NCI-H1436 (cell line): ENCODE data around the gene SETDB2.

ENCODE experiments used
- DNase-seq: peaks from one replicate; lab custom pipeline; 2025; lab: John Stamatoyannopoulos, UW

SETDB2 gene

DNA sequence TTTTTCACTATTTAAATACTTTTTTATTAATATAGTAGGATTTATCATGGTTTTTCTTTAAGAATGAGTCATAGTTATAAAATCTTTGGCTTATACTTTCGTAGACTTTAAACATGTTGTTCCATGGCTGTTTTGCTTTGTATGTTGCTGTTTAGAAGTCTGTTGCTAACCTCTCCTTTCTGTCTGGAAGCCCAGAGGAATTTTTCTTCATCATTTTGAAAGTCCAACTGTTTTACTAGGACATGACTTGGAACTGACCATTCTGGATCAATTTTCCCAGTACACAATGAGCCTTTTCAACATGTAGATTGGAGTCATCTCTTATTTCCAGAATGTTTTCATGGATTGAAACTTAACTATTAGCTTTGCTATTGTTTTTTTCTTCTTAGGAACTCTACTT lies 8.1 kb upstream of the SETDB2 start:
- no peak for DNase-seq

DNA sequence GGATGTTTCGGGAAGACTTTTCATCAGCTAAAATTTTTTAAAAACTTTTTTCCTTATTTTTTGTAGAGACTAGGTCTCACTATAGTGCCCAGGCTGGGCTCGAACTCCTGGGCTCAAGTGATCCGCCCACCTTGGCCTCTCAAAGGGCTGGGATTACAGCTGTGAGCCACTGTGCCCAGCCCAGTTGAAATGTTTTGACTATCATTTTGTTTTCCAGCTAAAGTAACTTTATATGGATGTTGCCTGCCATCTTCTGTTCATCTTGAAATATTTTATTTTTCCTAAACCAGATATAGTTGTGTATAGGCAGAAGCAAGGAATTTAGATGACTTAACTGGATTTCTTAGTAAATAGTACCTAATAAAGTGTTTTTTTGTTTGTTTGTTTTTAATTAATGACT lies 7.2 kb upstream of the SETDB2 start:
- no peak for DNase-seq

DNA sequence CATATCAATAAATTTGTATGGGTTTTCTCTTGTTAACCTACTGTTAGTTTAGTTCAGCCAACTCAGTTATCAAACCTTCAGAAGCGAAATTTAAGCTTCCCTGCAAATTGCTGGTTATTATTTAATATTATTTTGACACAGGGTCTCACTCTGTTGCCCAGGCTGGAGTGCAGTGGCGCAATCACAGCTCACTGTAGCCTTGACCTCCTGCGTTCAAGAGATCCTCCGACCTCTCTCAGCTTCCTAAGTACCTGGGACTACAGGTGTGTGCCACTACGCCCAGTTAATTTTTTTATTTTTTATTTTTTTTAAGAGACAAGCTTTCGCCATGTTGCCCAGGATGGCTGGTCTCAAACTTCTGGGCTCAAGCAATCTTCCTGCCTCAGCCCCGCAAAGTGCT lies 6.4 kb upstream of the SETDB2 start:
- no peak for DNase-seq

DNA sequence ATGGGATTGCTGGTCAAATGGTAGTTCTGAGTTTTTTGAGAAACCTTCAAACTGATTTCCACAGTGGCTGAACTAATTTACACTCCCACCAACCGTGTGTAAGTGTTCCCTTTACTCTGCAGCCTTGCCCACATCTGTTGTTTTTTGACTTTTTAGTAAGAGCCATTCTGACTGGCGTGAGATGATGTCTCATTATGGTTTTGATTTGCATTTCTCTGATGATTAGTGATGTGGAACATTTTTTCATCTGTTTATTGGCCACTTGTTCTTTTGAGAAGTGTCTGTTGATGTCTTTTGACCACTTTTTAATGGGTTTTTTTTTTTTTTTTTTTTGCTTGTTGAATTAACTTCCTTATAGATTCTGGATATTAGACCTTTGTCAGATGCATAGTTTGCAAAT lies 4.5 kb upstream of the SETDB2 start:
- DNase-seq = no peak

DNA sequence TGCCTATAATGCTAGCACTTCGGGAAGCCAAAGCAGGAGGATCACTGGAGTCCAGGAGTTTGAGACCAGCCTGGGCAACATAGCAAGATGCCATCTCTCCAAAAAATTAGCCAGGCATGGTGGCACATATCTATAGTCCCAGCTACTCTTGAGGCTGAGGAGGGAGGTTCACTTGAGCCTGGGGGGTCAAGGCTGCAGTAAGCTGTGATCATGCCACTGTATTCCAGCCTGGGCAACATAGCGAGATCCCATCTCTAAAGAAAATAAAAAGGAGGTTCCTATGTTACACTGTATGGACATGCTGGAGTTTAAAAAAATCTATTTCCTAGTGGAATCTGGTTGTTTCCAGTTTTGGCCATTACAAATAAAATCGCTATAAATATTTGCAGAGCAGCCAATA lies 2.8 kb upstream of the SETDB2 start:
- DNase-seq = no peak

DNA sequence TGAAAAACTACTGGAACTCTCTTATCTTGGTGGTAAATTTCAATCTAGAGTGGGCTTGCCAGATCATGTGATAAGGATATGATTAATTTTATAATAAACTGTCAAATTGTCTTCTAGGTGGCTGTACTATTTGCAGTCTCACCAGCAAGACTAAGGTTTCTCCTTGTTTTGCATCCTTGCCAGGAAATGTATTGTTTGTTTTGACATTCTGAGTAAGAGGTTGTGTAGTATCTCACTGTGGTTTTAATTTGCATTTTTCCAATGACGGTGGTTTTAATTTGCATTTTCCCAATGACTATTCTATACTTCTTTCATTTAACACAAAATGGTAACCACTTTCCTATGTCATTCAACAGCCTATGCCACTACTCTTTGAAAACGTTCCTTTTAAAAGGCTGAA lies 2.2 kb upstream of the SETDB2 start:
- DNase-seq = no peak

DNA sequence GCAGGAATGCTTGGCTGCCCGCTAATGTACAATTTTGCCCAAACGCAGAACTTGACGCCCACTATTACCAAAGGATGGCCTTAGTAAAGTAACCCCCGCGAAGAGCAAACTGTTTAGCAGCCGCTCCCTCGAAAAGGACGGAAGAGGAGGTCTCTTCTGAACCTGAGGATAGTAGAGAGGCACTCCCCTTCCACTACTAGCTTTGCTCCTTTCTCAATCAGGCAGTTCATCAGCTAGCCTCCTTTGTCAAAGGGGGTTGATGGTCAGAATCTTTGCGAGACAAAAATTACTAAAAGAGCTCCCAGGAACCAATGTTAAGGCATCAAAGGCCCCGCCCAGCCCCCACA lies 744 bp upstream of the SETDB2 start:
- DNase-seq = no peak

DNA sequence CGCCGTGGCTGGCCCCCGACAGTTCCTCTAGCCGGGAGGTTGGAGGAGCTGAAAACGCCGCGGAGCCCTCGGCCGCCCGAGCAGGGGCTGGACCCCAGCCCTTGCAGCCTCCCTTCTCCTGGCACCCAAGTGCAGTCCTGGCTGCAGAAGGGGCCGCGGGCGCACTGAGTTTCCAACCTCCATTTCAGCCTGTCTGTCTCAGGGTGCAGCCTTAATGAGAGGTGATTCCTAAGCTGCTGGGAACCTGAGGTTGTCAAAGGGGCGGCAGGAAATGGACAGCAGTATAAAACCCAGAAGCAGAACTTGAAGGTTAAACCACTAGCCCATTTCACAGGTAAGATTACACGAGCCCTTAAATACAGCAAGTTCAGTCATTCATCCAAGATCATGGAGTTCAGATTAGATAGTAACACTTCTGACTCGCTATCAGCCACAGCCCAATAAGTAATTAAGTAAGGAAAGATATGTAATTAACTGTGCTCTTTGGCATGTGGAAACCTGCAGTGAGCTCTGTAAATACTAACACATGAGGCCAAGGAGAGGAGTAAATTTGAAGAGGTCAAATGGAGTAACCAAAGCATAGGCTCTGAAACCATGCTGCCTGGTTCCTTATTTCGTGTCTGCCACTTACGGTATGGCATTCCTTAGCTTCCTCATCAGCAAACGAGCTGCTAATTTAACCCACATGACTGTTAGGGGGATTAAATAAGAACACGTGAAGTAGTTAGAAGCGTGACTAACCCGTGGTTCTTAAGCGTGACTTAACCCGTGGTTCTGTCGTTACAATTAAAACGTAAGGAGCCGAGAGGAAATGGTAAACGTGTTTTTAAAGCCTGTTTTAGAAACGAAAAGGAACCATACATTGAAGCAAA lies 686 bp downstream of the SETDB2 start:
- no peak for DNase-seq

DNA sequence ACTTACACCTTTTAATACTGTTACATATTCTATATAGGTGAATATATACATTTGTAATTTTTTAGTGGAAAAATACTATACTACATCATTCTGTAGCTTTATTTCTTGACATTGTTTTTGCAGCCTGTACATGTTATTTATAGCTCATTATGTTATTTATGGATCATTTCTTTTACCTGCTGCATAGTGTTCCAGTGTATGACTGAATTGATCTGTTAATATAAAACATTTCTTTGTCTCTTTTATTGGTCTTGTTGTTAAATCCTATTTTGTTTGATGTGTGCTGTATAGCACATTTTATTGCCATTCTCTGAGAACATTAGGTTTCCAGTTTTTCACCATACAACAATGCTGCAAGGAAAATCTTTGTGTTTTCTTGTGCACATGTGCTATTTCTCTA lies 2.4 kb downstream of the SETDB2 start:
- no peak for DNase-seq

DNA sequence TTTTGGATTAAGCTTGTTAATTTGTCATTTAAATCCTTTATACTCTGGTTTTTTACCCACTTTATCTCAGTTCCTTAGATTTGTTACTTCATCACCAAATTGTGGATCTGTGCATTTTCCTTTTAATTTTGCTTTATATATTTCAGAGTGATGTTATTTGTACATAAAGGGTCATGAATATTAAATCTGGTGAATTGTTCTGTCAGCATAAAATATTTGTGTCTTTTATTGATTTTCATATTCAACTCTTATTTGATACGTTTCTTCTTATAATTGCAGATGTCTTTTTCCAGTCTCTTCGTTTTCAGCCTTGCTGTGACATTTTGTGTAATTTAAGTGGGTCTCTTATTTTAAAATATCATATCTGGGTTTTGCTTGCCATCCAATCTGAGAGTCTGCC lies 4.7 kb downstream of the SETDB2 start:
- DNase-seq = no peak

DNA sequence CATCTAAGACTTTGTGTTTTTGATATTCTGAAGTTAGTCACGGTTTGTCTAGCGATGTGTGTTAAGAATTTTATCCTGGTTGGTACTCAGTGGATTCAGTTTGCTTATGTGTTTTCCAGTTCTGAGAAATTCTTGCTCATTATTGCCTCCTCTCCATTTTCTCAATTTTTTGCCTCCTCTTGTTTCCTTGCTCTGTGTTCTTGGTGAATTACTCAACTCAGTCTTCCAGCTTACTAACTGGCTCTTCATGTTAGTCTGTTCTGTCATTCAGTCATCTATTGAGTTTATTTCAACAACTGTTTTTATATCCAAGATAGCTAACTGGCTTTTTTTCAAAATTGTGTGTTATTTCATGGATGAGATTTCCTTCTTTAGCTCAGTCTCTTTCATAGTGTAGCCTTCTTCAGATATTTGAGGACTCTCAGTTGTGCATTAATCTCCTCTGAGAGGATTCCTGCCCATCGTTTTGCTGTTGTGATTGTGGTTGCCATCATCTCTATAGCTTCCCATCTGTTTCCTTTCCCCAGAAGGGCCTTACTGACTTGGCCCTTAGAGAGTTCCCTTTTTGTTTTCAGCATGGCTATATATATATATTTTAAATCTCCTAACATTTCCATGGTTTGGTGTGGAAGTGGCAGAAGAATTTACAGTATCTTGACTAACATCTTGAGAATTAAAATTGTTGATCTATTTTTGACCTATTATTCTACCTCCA lies 6.2 kb downstream of the SETDB2 start:
- DNase-seq = no peak

DNA sequence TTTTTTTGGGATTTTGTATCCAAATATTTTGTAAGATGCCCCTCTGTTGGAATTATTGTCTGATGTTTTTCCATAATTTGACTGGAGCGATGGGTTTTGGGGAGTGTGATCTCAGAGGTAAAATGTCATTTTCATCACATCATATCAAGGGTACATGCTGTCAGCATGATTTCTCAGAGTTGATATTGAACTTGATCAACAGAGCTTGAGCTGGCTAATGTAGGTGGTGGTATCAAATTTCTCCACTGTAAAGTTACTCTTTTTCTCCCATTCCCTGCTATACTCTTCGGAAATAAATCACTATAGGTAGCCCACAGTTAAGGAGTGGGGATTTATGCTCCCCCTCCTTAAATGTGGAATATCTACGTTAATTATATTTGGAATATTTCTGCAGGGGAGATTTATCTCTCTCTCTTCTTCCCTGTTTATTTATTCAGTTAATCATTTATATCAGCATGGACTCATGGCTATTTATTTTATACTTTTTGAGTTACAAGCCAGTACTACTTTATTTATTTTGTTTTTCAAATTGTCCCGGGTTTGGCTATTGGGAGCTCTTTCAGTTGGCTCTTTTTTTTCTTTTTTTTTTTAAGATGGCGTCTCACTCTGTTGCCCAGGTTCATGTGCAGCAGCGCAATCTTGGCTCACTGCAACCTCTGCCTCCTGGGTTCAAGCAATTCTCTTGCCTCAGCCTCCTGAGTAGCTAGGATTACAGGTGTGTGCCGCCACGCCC lies 8.8 kb downstream of the SETDB2 start:
- DNase-seq = no peak

DNA sequence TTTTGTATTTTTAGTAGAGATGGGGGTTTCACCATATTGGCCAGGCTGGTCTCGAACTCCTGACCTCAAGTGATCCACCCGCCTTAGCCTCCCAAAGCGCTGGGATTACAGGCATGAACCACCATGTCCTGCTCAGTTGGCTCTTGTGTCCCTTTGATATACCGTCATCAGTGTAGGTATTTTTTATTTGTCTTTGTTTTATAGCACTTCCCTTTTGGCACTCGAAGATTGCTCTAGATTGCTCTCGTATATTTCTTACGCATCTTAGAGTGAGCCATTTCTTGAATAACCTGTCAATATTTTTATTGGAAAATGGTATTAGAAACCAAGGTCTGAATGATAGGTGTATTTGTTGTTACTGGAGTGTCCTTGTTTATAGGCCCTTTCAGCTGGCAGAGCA lies 9.4 kb downstream of the SETDB2 start:
- no peak for DNase-seq

DNA sequence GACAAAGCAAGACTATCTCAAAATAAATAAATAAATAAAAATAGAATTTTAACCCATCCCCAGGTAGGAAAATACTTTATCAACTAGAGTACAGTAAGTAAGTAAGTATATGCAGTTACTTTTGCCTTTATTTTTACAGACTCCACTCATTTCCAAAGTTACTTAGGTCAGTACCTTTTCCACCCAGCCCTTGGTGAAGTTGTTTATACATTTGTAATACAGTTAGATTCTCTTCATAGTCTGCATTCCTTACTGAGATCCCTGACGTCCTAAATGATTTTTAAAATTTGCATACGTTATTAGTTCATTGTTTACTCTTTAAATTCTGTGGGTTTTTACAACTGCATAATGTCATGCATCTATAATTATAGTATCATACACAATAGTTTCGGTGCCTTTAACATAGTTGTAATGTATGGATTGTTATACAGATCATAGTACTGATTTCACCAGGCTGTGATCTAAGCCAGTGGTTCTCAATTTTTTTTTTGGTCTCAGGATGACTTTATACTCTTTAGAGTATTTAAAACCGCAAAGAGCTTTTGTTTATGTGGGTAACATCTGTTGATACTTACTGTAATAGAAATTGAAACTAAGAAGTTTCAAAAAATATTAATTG lies 10.4 kb downstream of the SETDB2 start:
- DNase-seq = no peak

DNA sequence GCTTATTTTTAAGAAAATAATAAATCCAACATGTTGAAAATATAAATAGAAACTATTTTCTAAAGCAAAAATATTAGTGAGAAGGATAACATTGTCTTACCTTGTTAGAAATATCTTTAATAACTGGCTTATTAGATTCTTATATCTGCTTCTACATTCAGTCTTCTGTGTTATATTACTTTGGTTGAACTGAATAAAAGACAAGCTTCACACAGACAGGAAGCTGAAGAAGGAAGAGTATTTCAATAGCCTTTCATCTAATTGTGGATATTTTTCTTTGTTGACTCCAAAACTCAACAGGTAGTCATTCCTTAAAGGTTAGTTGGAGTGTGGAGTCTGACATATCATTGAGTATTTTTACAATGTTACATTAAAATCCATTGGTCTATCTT lies 10.9 kb downstream of the SETDB2 start:
- no peak for DNase-seq

DNA sequence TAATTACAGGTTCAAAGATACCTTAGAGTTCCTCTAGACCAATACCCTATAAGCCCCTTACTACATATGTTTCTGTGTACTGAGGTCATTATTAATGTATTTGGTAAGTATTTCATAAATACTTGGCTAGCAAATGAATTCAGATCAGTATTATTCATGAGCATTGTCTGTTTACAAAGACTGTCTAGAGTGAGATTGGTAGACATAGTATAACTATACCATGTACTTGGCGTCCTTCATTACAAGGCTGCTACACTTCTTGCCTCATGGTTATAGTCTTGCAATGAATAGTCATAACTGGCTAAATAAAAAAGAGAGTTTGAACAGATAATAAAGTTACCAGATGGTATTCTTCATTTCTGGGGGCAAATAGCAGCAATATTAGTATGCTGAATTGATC lies 12.1 kb downstream of the SETDB2 start:
- no peak for DNase-seq

DNA sequence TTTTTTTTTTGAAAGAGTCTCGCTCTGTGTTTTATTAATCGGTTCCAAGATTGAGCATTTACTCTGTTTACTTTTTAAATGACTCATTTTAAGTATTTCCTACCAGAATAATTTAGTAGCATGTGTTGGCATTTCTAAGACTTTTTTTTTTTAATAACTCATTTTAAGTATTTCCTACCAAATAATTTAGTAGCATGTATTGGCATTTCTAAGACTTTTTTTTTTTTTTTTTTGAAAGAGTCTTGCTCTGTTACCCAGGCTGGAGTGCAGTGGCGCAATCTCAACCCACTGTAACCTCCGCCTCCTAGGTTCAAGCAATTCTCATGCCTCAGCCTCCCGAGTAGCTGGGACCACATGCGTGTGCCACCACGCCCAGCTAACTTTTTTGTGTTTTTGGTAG lies 13.1 kb downstream of the SETDB2 start:
- no peak for DNase-seq

DNA sequence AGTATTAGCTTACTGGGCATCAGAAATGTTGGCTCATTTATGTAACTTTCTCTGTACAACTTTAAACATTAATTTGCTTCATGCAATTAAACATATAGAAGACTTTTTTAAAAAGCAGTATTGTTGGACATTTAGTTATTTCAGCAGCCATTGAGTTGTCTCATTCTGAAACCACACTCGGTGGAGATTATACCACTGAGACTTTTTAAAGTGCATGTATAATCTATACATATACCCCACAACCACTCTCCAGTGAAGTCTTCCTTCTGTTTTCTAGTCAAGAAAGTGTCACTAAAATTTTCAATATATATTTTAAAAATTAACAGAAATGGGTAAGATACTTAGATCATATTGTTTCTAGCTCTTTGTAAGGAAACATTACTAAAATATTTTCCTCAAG lies 15.5 kb downstream of the SETDB2 start:
- no peak for DNase-seq

DNA sequence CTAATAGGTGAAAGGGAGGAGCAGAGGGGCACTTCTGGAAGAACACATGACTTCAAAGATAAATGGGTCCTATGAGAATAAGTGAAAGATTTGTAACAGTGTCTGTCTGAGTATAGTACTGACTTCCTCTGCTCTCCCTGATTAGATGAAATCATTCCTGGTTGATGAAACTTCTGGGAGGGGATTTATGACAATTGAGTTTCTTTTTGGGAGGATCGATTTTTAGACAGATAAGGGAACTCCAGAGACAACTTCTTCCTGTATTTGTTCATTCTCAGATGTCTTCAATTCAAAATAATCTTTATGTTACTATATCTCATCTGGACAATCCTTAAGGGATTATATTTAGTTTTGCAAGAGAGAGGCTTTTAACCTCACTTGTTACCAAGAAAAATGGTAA lies 20.0 kb downstream of the SETDB2 start:
- DNase-seq = no peak

DNA sequence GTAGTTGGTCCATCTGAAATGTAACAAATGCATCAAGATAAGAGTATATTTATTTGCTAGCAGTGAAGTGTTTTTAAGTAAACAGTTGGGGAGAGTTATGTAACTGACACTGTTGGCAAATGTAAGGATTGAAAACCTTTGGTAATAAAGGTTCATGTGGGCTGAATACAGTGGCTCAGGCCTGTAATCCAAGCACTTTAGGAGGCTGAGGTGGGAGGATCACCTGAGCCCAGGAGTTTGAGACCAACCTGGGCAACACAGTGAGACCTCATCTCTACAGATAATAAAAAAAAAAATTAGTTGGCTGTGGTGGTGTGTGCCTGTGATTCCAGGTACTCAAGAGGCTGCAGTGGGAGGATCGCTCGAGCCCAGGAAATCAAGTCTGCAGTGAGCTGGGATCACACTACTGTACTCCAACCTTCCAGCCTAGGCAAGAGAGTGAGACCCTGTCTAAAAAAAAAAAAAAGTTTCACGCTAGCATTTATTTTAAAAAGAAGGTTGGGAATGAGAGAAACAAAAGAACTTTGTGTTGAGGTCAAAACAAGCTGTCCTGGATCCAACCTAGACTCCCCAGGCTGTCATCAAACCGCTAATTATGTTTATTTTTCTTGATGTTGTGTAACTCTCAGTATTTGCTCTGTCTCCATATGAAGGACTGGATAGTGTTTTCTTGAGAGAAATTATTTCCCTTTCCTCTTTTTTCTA lies 20.7 kb downstream of the SETDB2 start:
- no peak for DNase-seq

DNA sequence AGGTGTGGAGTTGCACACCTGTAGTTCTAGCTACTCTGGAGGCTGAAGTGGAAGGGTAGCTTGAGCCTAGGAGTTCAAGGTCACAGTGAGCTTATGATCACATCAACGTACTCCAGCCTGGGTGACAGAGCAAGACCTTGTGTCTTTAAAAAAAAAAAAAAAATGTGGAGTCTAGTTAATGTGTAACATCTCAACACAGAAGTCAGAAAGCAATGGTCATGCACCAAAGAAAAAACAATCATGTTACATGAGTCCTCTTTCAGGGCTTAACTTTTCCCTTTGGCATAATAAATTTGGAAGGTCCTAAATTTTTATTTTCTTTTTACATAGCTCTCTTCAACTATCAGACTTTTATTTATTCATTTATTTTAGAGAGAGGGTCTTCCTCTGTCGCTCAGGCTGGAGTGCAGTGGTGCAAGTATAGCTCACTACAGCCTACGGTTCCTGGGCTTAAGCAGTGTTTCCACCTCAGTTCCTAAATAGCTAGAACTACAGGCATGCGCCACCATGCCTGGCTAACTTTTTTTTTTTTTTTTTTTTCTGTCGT lies 22.3 kb downstream of the SETDB2 start:
- no peak for DNase-seq

DNA sequence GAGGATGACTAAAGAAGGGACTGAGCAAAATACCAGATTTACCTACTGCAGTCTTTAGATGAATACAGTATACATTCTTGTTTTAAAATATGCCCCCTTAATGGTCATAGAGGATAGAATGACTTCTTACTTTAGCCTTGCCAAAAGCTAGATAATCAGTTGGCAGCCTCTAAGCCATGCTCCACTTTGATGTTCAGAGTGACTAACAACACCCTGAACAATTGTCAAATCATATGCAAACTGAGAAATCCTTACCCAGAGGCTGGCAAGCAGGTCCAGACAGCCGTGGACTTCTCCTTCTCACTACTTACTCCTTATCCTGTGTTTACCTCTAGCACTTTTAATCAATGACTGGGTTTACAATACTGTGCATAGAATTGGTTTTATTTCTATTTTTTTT lies 28.1 kb downstream of the SETDB2 start:
- DNase-seq = no peak
